Nephron (organoid): ENCODE data around the gene SST.

ENCODE experiments used
- H3K27ac Mint-ChIP-seq, 3 experiments: 2 replicates each; pipeline ENCODE4 v1.8.0; 2020; ENCODE audit warnings: mixed read lengths in 3 of 3, mild to moderate bottlenecking in 2 of 3, moderate library complexity in 1 of 3
- H3K27me3 Mint-ChIP-seq: 2 replicates; pipeline ENCODE4 v1.8.0; 2021; ENCODE audit warnings: low read depth, mild to moderate bottlenecking, moderate library complexity, mixed read lengths
- H3K36me3 Mint-ChIP-seq: 2 replicates; pipeline ENCODE4 v1.8.0; 2020; ENCODE audit warnings: low read depth, mixed read lengths
- H3K4me1 Mint-ChIP-seq: 2 replicates; pipeline ENCODE4 v1.8.0; 2020; ENCODE audit warnings: mixed read lengths
- H3K4me3 Mint-ChIP-seq, 3 experiments: 2 replicates each; pipeline ENCODE4 v1.8.0; 2020; ENCODE audit warnings: mild to moderate bottlenecking in 3 of 3, mixed read lengths in 3 of 3, moderate library complexity in 2 of 3
- H3K9me3 Mint-ChIP-seq: 2 replicates; pipeline ENCODE4 v1.8.0; 2020; ENCODE audit warnings: mixed read lengths
- CTCF ChIP-seq, 3 experiments: fragments of 200-600 bp; sonication (generic); IDR thresholded peaks; one replicate each; pipeline ENCODE4 v1.5.0; 2021; ENCODE audit warnings: antibody characterized with exemption in 3 of 3; ENCODE audit not compliant: unreplicated experiment in 3 of 3

Gene SST

GRCh38 chr3:187713504-187713903 is 43.3 kb upstream of the SST start:
- Mint-ChIP-seq H3K9me3 (no peaks in the 10 kb centered on the region), H3K36me3 (no peaks in the 10 kb centered on the region), H3K27ac (no peak overlapping the region), H3K4me1 (peaks cover 8% of the 10 kb centered on the region), H3K27me3 (peaks cover 4% of the 10 kb centered on the region), H3K4me3 (no peak overlapping the region)
- TF ChIP-seq CTCF (IDR thresholded peaks at IDR 0.05; ENCODE audit: unreplicated experiment in 3 of 3), result no peak

GRCh38 chr3:187709155-187709554 is 39.0 kb upstream of the SST start:
- Mint-ChIP-seq H3K9me3 (no peaks in the 10 kb centered on the region), H3K4me1 (no peaks in the 10 kb centered on the region), H3K27me3 (peaks cover 3% of the 10 kb centered on the region), H3K36me3 (no peaks in the 10 kb centered on the region), H3K4me3 (no peak overlapping the region), H3K27ac (no peak overlapping the region)
- TF ChIP-seq CTCF (IDR thresholded peaks at IDR 0.05; ENCODE audit: unreplicated experiment in 3 of 3), result no peak

GRCh38 chr3:187708696-187709095 is 38.5 kb upstream of the SST start:
- no peak for TF ChIP-seq CTCF (IDR thresholded peaks at IDR 0.05; ENCODE audit: unreplicated experiment in 3 of 3)
- no peaks in the 10 kb centered on the region for H3K36me3 Mint-ChIP-seq
- no peaks in the 10 kb centered on the region for H3K9me3 Mint-ChIP-seq
- no peak overlapping the region for H3K27ac Mint-ChIP-seq
- no peaks in the 10 kb centered on the region for H3K4me1 Mint-ChIP-seq
- H3K4me3 Mint-ChIP-seq, result no peak overlapping the region
- peaks cover 3% of the 10 kb centered on the region for H3K27me3 Mint-ChIP-seq

- H3K4me1 Mint-ChIP-seq, result no peaks in the 10 kb centered on the region
- no peaks in the 10 kb centered on the region for H3K9me3 Mint-ChIP-seq
- H3K27me3 Mint-ChIP-seq, result peaks cover 3% of the 10 kb centered on the region
- no peak overlapping the region for H3K27ac Mint-ChIP-seq
- TF ChIP-seq CTCF (IDR thresholded peaks at IDR 0.05; ENCODE audit: unreplicated experiment in 3 of 3), result no peak
- no peaks in the 10 kb centered on the region for H3K36me3 Mint-ChIP-seq
- no peak overlapping the region for H3K4me3 Mint-ChIP-seq
These were observed 36.8 kb upstream of the SST start for GRCh38 chr3:187706971-187707370.

- Mint-ChIP-seq H3K36me3 (no peaks in the 10 kb centered on the region), H3K4me3 (no peak overlapping the region), H3K27me3 (peaks cover 7% of the 10 kb centered on the region), H3K27ac (no peak overlapping the region), H3K9me3 (no peaks in the 10 kb centered on the region), H3K4me1 (no peaks in the 10 kb centered on the region)
- TF ChIP-seq CTCF (IDR thresholded peaks at IDR 0.05; ENCODE audit: unreplicated experiment in 3 of 3), result no peak
These were observed 35.0 kb upstream of the SST start for GRCh38 chr3:187705164-187705563.

- no peaks in the 10 kb centered on the region for H3K4me1 Mint-ChIP-seq
- TF ChIP-seq CTCF (IDR thresholded peaks at IDR 0.05; ENCODE audit: unreplicated experiment in 3 of 3), result no peak
- no peak within 1 kb of the TSS for H3K27ac Mint-ChIP-seq
- H3K36me3 Mint-ChIP-seq, result no peaks in the 10 kb centered on the region
- H3K27me3 Mint-ChIP-seq, result peaks cover 13% of the 10 kb centered on the region
- no peak within 1 kb of the TSS for H3K4me3 Mint-ChIP-seq
- no peaks in the 10 kb centered on the region for H3K9me3 Mint-ChIP-seq
These were observed 32.4 kb upstream of the SST start, which contains the start of gene RTP2 for GRCh38 chr3:187702507-187703033. Gene RTP2, minus strand, starts transcription at chr3:187702557. Its CDS starts 429 bp downstream, at chr3:187702128.
